ENCODE results near the gene TNMD. TPM values are rescaled to one million over a fixed set of nuclear protein-coding genes. Genes with fewer than 3 reads are reported as not detected.
"Not testable (repeated sequence)": the region's sequence is repeated elsewhere in the genome, so short reads cannot be mapped to it uniquely, and the experiment has no call there.

Gene TNMD
- total RNA-seq = 1.8 and 4.8 TPM in 2 replicates
- polyA plus RNA-seq = 1.1 TPM in 1 of 2 replicates, not detected in the other

DNA sequence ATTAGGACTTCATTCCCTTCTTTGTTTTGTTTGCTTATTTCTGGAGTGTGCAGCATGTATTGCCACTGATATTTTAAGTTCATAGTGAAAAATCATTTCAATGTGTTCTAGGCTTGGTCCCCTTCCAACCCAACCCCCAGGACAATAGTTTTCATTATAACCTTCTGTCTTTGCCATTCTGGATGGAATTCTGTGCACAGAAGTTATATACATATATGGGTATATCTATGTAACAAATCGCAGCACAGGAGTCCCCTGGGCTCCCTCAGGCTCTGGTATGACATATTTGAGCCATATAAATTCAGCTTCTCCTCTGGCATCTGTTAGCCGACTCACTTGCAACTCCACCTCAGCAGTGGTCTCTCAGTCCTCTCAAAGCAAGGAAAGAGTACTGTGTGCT is at the start of gene TNMD:
Gene TNMD (plus strand): TSS at position 326 of the 400 bp plus-strand sequence. CDS start 83 bp downstream, outside the sequence.
- no peaks in the 10 kb centered on the region for H4K20me1 ChIP-seq (ENCODE audit: insufficient read depth, poor library complexity, severe bottlenecking)
- no peaks in the 10 kb centered on the region for H3K9me3 ChIP-seq (ENCODE audit: low read depth)
- no peaks in the 10 kb centered on the region for H3K9me2 ChIP-seq (replicated peaks; ENCODE audit: insufficient read depth)
- no peak within 1 kb of the TSS for H3K27ac ChIP-seq
- H3K4me1 ChIP-seq (ENCODE audit: insufficient read depth) = no peaks in the 10 kb centered on the region
- no peaks in the 10 kb centered on the region for H3K36me3 ChIP-seq (replicated peaks; ENCODE audit: insufficient read depth, low read depth)
- DNase-seq (ENCODE audit: low spot score) = no peak
- no peak for TF ChIP-seq EZH2phosphoT487 (IDR thresholded peaks at IDR 0.05; ENCODE audit: low read depth, severe bottlenecking, unreplicated experiment)
- TF ChIP-seq, protein P1, sequence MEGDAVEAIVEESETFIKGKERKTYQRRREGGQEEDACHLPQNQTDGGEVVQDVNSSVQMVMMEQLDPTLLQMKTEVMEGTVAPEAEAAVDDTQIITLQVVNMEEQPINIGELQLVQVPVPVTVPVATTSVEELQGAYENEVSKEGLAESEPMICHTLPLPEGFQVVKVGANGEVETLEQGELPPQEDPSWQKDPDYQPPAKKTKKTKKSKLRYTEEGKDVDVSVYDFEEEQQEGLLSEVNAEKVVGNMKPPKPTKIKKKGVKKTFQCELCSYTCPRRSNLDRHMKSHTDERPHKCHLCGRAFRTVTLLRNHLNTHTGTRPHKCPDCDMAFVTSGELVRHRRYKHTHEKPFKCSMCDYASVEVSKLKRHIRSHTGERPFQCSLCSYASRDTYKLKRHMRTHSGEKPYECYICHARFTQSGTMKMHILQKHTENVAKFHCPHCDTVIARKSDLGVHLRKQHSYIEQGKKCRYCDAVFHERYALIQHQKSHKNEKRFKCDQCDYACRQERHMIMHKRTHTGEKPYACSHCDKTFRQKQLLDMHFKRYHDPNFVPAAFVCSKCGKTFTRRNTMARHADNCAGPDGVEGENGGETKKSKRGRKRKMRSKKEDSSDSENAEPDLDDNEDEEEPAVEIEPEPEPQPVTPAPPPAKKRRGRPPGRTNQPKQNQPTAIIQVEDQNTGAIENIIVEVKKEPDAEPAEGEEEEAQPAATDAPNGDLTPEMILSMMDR (IDR thresholded peaks at IDR 0.05; ENCODE audit: poor library complexity) = no peak
- no peak for TF ChIP-seq EZH2 (IDR thresholded peaks at IDR 0.05; ENCODE audit: borderline replicate concordance)
- 57% methylated on average over 2 of the region's 2 CpGs for WGBS (ENCODE audit: low lambda C conversion rate, missing lambda C conversion rate)
- no peaks in the 10 kb centered on the region for H3K79me2 ChIP-seq
- no peak within 1 kb of the TSS for H3K4me2 ChIP-seq
- H2AFZ ChIP-seq = no peak within 1 kb of the TSS
- no peaks in the 10 kb centered on the region for H3K27me3 ChIP-seq
- no peak within 1 kb of the TSS for H3K4me3 ChIP-seq

DNA sequence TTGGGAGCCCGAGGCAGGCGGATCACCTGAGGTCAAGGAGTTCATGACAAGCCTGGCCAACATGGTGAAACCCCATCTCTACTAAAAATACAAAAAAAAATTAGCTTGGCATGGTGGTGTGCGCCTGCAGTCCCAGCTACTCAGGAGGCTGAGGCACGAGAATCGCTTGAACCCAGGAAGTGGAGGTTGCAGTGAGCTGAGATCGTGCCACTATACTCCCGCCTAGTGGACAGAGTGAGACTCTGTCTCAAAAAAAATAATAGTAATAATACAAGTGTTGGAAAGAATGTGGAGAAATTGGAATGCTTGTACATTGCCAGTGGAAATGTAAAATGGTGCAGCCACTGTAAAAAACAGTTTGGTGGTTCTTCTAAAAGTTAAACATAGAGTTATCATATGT is 19.2 kb upstream of the TNMD start:
- H3K27me3 ChIP-seq; H3K36me3 ChIP-seq (replicated peaks; ENCODE audit: insufficient read depth, low read depth); DNase-seq (ENCODE audit: low spot score); H3K4me3 ChIP-seq; H2AFZ ChIP-seq; H4K20me1 ChIP-seq (ENCODE audit: insufficient read depth, poor library complexity, severe bottlenecking); H3K27ac ChIP-seq; H3K9me2 ChIP-seq (replicated peaks; ENCODE audit: insufficient read depth); H3K9me3 ChIP-seq (ENCODE audit: low read depth); H3K4me2 ChIP-seq; H3K79me2 ChIP-seq; H3K4me1 ChIP-seq (ENCODE audit: insufficient read depth): not testable (repeated sequence)
- WGBS (ENCODE audit: low lambda C conversion rate, missing lambda C conversion rate) = 79% methylated on average over 7 of the region's 7 CpGs

DNA sequence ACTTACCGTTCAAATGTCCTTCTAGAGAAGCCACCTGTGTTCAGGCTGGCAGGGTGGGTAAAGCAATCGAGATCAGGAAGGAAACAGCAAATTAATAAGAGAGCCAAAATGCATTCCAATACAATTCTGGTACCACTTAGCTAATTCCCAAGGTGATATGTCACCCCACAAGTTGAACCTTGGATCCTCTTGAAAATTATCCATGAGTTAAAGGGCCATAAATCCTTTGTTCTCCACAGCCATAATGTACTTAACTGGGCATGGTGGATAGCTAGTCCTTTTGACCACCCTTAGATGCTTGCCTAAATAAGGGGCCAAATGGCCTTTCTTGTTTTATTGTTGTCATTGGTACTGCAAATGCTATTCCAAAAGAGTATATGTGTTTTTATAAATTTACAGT is 2.0 kb downstream of the TNMD start:
- no peaks in the 10 kb centered on the region for H3K36me3 ChIP-seq (replicated peaks; ENCODE audit: insufficient read depth, low read depth)
- DNase-seq (ENCODE audit: low spot score) = no peak
- no peaks in the 10 kb centered on the region for H3K9me2 ChIP-seq (replicated peaks; ENCODE audit: insufficient read depth)
- WGBS (ENCODE audit: low lambda C conversion rate, missing lambda C conversion rate) = 58% methylated on average over 2 of the region's 2 CpGs
- H3K27me3 ChIP-seq = no peaks in the 10 kb centered on the region
- H3K79me2 ChIP-seq = no peaks in the 10 kb centered on the region
- H2AFZ ChIP-seq = no peak overlapping the region
- H3K4me3 ChIP-seq = no peak overlapping the region
- H3K4me2 ChIP-seq = no peak overlapping the region
- no peaks in the 10 kb centered on the region for H4K20me1 ChIP-seq (ENCODE audit: insufficient read depth, poor library complexity, severe bottlenecking)
- no peaks in the 10 kb centered on the region for H3K9me3 ChIP-seq (ENCODE audit: low read depth)
- no peak overlapping the region for H3K27ac ChIP-seq
- H3K4me1 ChIP-seq (ENCODE audit: insufficient read depth) = no peaks in the 10 kb centered on the region
- no peak for TF ChIP-seq EZH2 (IDR thresholded peaks at IDR 0.05; ENCODE audit: borderline replicate concordance)
- TF ChIP-seq EZH2phosphoT487 (IDR thresholded peaks at IDR 0.05; ENCODE audit: low read depth, severe bottlenecking, unreplicated experiment) = no peak
- TF ChIP-seq, protein P1 (IDR thresholded peaks at IDR 0.05; ENCODE audit: poor library complexity) = no peak

DNA sequence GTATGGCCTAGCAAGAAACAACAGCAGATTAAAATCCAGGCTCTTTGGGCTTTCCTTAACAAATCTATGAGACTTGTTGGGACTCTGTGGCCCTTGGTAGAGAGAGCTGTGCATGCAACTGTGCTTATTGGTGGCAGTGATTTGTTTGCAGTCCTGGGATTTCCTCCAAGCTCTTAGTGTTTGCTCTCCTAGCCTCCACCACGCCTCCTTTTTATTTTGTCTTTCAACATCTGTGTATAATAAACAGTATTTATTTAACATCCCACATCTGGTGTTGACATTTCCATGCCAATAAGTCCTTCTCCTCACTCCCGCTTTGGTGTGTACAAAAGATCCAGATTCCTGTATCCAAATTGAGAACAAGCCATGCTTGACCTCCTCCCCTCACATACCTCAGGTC is 3.1 kb downstream of the TNMD start:
- H2AFZ ChIP-seq = no peak overlapping the region
- no peak overlapping the region for H3K4me3 ChIP-seq
- no peak overlapping the region for H3K4me2 ChIP-seq
- 36% methylated on average over 2 of the region's 2 CpGs for WGBS (ENCODE audit: low lambda C conversion rate, missing lambda C conversion rate)
- no peak overlapping the region for H3K27ac ChIP-seq
- no peaks in the 10 kb centered on the region for H3K4me1 ChIP-seq (ENCODE audit: insufficient read depth)
- TF ChIP-seq, protein P1 (IDR thresholded peaks at IDR 0.05; ENCODE audit: poor library complexity) = no peak
- TF ChIP-seq EZH2phosphoT487 (IDR thresholded peaks at IDR 0.05; ENCODE audit: low read depth, severe bottlenecking, unreplicated experiment) = no peak
- no peaks in the 10 kb centered on the region for H3K36me3 ChIP-seq (replicated peaks; ENCODE audit: insufficient read depth, low read depth)
- no peaks in the 10 kb centered on the region for H4K20me1 ChIP-seq (ENCODE audit: insufficient read depth, poor library complexity, severe bottlenecking)
- no peaks in the 10 kb centered on the region for H3K27me3 ChIP-seq
- H3K79me2 ChIP-seq = no peaks in the 10 kb centered on the region
- peak; percentile 6 for DNase-seq (ENCODE audit: low spot score)
- no peaks in the 10 kb centered on the region for H3K9me3 ChIP-seq (ENCODE audit: low read depth)
- no peaks in the 10 kb centered on the region for H3K9me2 ChIP-seq (replicated peaks; ENCODE audit: insufficient read depth)
